Measurements from ENCODE around the gene ENO4. TPM values are rescaled to one million over a fixed set of nuclear protein-coding genes. Genes with fewer than 3 reads are reported as not detected.

The ENO4 gene
- total and polyA plus RNA-seq, 10 of the 15 experiments (the other 5 are each of a cell fraction or from before 2014, with no cell fraction given) = 0.12 to 0.37 (median 0.18) TPM; not detected in 7

DNA sequence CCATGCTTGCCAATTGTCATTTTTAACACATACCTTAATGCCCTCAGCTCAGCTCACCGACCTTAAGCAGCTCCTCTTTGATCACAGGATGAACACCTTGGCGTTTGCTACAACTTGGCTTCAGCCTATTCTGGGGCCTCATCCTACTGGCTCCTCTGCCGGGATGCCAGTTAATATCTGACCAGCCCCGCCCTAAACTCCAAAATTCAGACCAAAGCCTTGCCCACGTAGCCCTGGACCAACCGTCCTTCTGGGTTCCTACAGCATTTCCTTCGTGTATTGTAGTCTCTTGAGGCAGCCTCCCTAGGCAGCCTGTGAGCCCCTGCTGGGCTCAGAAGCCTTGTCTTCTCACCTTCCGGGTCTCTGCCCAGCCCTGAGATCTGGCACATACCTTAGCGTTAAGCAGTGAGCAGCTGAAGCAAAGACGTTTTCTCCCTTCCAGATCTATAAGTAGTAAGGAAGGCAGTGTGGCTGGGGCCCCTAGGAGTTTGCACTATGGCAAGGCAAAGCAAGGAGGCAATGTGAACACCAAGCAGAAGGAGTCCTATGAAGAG is 836 bp downstream of the ENO4 start (continued):
- no peak for TF ChIP-seq DPF2 (IDR thresholded peaks at IDR 0.05)

DNA sequence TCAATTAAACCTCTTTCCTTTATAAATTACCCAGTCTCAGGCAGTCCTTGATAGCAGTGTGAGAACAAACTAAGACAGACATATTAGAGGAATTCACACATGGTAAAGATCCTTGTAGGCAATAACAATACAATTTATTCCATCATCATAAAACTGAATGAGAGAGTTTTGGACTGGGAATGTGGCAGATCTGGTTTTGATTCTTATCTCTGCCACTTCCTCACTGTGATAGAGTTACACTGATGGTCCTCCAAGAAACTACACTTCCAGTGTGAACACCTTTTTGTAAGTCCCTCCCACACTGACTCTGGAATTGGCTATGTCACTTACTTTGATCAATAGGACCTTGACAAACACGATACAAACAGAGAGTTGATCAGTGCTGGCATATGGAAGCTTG is 2.9 kb downstream of the ENO4 start:
- Histone ChIP-seq H3K4me3 (no peak overlapping the region), H3K36me3 (ENCODE audit: control insufficient read depth in 2 of 2, insufficient read depth in 2 of 2, low read length in 1 of 2) (no peaks in the 10 kb centered on the region), H3K27ac (ENCODE audit: control insufficient read depth, insufficient read depth) (no peak overlapping the region), H3K27me3 (replicated peaks in 1 of 2; ENCODE audit: control insufficient read depth in 2 of 2, insufficient read depth in 2 of 2, low read length in 1 of 2) (no peaks in the 10 kb centered on the region; a peak in 1 of 4 replicates), H3K4me1 (ENCODE audit: control insufficient read depth, insufficient read depth, low read length) (peaks cover 20% of the 10 kb centered on the region), H3K79me2 (ENCODE audit: control insufficient read depth, insufficient read depth, low read length) (no peaks in the 10 kb centered on the region; the same call in 1 of the 2 replicates), H3K9me3 (replicated peaks; ENCODE audit: control insufficient read depth, insufficient read depth, low read length) (no peaks in the 10 kb centered on the region), H4K20me1 (ENCODE audit: control insufficient read depth, insufficient read depth) (no peaks in the 10 kb centered on the region), H3K9ac (ENCODE audit: control insufficient read depth, insufficient read depth, low read length) (no peak overlapping the region), H2AFZ (ENCODE audit: control insufficient read depth, low read depth, low read length) (no peak overlapping the region), H3K4me2 (ENCODE audit: control insufficient read depth, insufficient read depth) (no peak overlapping the region)
- ChIA-PET CTCF (no interaction called here), RAD21 (ENCODE audit: unreplicated experiment) (no interaction called here), SMC1A (ENCODE audit: uncharacterized antibody, unreplicated experiment) (no interaction called here), POLR2A (no interaction called here)
- DNase-seq (ENCODE audit: low read depth, low spot score) = no peak
- no peak for ATAC-seq
- 29% methylated on average over 1 of the region's 1 CpG for WGBS (ENCODE audit: insufficient coverage, insufficient replicate concordance, low lambda C conversion rate, missing lambda C conversion rate)
- FAIRE-seq = no peak
- intact Hi-C loops (cut with micrococcal nuclease; ENCODE audit: unreplicated experiment) (no loop called here), in situ Hi-C loops (cut with MboI) (no loop called here)
- BruUV-seq (replicated peaks) = no TSS peak
- TF ChIP-seq LARP7 (IDR thresholded peaks at IDR 0.05) = no peak
- no peak for TF ChIP-seq HSF1 (IDR thresholded peaks at IDR 0.05; ENCODE audit: low read depth, low read length)
- TF ChIP-seq HDAC2 (IDR thresholded peaks at IDR 0.05) = no peak
- TF ChIP-seq, protein P1, sequence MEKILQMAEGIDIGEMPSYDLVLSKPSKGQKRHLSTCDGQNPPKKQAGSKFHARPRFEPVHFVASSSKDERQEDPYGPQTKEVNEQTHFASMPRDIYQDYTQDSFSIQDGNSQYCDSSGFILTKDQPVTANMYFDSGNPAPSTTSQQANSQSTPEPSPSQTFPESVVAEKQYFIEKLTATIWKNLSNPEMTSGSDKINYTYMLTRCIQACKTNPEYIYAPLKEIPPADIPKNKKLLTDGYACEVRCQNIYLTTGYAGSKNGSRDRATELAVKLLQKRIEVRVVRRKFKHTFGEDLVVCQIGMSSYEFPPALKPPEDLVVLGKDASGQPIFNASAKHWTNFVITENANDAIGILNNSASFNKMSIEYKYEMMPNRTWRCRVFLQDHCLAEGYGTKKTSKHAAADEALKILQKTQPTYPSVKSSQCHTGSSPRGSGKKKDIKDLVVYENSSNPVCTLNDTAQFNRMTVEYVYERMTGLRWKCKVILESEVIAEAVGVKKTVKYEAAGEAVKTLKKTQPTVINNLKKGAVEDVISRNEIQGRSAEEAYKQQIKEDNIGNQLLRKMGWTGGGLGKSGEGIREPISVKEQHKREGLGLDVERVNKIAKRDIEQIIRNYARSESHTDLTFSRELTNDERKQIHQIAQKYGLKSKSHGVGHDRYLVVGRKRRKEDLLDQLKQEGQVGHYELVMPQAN (conservative IDR thresholded peaks at IDR 0.05) = no peak
- no peak for TF ChIP-seq KAT2A (conservative IDR thresholded peaks at IDR 0.05; ENCODE audit: control insufficient read depth, low read depth, low read length)
- no peak for TF ChIP-seq ZNF24 (IDR thresholded peaks at IDR 0.05)
- TF ChIP-seq PKNOX1 (IDR thresholded peaks at IDR 0.05) = no peak
- no peak for TF ChIP-seq RELB (IDR thresholded peaks at IDR 0.05; ENCODE audit: low read depth)
- TF ChIP-seq STAT1 (conservative IDR thresholded peaks at IDR 0.05) = no peak
- no peak for TF ChIP-seq ESRRA (IDR thresholded peaks at IDR 0.05; ENCODE audit: low read length)
- TF ChIP-seq GATAD2B (conservative IDR thresholded peaks at IDR 0.05; ENCODE audit: low read depth) = no peak
- no peak for TF ChIP-seq HCFC1 (IDR thresholded peaks at IDR 0.05; ENCODE audit: low read length)
- TF ChIP-seq POLR2AphosphoS5 (IDR thresholded peaks at IDR 0.05; ENCODE audit: low read length) = no peak
- no peak for TF ChIP-seq ATF2 (IDR thresholded peaks at IDR 0.05; ENCODE audit: low read length)
- no peak for TF ChIP-seq NFXL1 (IDR thresholded peaks at IDR 0.05; ENCODE audit: borderline replicate concordance)
- no peak for TF ChIP-seq EGR1 (IDR thresholded peaks at IDR 0.05; ENCODE audit: borderline replicate concordance in 1 of 2, low read depth in 2 of 2, low read length in 2 of 2)
